Activated T-helper 1 cell treated with anti-CD3 and anti-CD28 coated beads, Interleukin-12 subunit alpha, Interleukin-12 subunit beta, Interleukin-2, Interleukin-4 antibody, amounts not matched to agents 30 ng/mL and 10 ng/mL and 1 ng/mL, durations not matched to agents 14 hours and 24 hours and 36 hours (primary cell): ENCODE measurements around the gene RNF114. TPM values are rescaled to one million over a fixed set of nuclear protein-coding genes. Genes with fewer than 3 reads are reported as not detected.

Experiments used
- DNase-seq: peaks from one replicate; pipeline ENCODE4 v3.0.0; 2021; ENCODE audit warnings: low spot score
- H3K27ac Mint-ChIP-seq: one replicate; pipeline ENCODE4 v1.8.0; 2021; ENCODE audit warnings: mild to moderate bottlenecking, mixed read lengths
- H3K27me3 Mint-ChIP-seq: one replicate; pipeline ENCODE4 v1.8.0; 2022; ENCODE audit warnings: mild to moderate bottlenecking, moderate library complexity, mixed read lengths; ENCODE audit not compliant: insufficient read depth
- H3K36me3 Mint-ChIP-seq: one replicate; pipeline ENCODE4 v1.8.0; 2021; ENCODE audit warnings: low read depth, mixed read lengths
- H3K4me1 Mint-ChIP-seq: one replicate; pipeline ENCODE4 v1.8.0; 2021; ENCODE audit warnings: low read depth, mixed read lengths
- H3K4me3 Mint-ChIP-seq: one replicate; pipeline ENCODE4 v1.8.0; 2021; ENCODE audit warnings: mild to moderate bottlenecking, moderate library complexity, mixed read lengths
- H3K9me3 Mint-ChIP-seq: one replicate; pipeline ENCODE4 v1.8.0; 2021; ENCODE audit warnings: mixed read lengths
- intact Hi-C: fragments of 100-400 bp; cut with micrococcal nuclease; formaldehyde crosslinking; loops from one replicate; pipeline ENCODE4 v1.15.1; 2024
- total RNA-seq: library from RNA; stranded (reverse); gene quantifications from 2 replicates; pipeline ENCODE4 v1.2.3, GENCODE V29; 2022

Gene RNF114
- total RNA-seq, 1 donor from 2014 or later = 58.7 TPM

DNA sequence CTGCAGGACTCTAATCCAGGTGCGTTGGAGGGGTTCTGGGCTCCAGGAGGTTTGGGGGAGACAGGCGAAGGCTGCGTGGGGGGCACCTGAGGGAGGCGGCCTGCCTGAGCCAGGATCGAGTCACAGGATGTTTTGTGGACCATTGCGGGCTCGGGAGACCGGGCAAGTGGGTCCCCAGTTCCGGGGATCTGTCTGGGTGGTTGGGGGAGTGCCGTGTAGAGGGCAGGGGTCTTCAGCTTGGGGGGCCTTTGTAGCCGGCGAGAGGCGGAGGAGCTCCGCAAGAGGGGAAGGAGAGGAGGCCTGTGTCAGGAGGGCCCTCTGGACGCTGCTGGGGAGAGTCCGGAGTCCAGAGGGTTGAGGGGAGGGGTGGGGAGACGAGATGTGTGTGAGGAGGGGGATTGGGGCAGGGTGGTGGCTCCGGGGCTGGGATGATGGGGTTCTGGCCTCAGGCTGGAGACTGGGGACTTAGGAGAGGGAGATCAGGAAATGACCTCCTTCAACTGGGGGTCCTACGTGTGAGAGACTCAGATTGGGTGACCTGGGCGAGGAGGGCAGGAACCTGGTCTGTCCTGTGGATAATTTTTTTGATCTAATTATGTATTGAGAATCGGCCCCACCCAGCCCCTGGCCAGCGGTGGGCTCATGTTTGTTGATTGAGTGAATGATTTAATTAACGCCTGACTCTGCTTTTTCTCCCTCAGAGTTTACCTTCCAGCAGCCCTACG lies 47.1 kb downstream of the RNF114 start:
- no peak for DNase-seq
- Mint-ChIP-seq H3K27me3 (peaks cover 26% of the 10 kb centered on the region), H3K4me3 (peak overlapping the region; percentile 59), H3K27ac (peak overlapping the region; percentile 67), H3K4me1 (peaks cover 4% of the 10 kb centered on the region), H3K9me3 (no peaks in the 10 kb centered on the region), H3K36me3 (no peaks in the 10 kb centered on the region)
- intact Hi-C loops = loop anchor here (5.0 kb wide), 1 partner anchor 479 kb away; no protein-coding TSS in a partner anchor

DNA sequence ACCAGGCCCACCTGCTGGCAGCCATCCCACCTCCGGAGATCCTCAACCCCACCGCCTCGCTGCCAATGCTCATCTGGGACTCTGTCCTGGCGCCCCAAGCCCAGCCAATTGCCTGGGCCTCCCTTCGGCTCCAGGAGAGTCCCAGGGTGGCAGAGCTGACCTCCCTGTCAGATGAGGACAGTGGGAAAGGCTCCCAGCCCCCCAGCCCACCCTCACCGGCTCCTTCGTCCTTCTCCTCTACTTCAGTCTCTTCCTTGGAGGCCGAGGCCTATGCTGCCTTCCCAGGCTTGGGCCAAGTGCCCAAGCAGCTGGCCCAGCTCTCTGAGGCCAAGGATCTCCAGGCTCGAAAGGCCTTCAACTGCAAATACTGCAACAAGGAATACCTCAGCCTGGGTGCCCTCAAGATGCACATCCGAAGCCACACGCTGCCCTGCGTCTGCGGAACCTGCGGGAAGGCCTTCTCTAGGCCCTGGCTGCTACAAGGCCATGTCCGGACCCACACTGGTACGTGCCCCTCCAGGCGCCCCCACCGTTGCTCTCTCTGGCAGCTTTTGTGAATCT lies 47.7 kb downstream of the RNF114 start:
- H3K4me3 Mint-ChIP-seq = peak overlapping the region; percentile 58
- H3K4me1 Mint-ChIP-seq = peaks cover 4% of the 10 kb centered on the region
- H3K27me3 Mint-ChIP-seq = peaks cover 23% of the 10 kb centered on the region
- H3K36me3 Mint-ChIP-seq = no peaks in the 10 kb centered on the region
- H3K27ac Mint-ChIP-seq = peak overlapping the region; percentile 56
- intact Hi-C loops = loop anchor here (5.0 kb wide), 1 partner anchor 478 kb away; no protein-coding TSS in a partner anchor
- no peak for DNase-seq
- H3K9me3 Mint-ChIP-seq = no peaks in the 10 kb centered on the region

GRCh38 chr20:49984426-49985153 lies 48.4 kb downstream of the RNF114 start:
- intact Hi-C loops = loop anchor here (5.0 kb wide), 1 partner anchor 478 kb away; no protein-coding TSS in a partner anchor
- H3K36me3 Mint-ChIP-seq = no peaks in the 10 kb centered on the region
- no peak overlapping the region for H3K27ac Mint-ChIP-seq
- H3K27me3 Mint-ChIP-seq = peaks cover 23% of the 10 kb centered on the region
- peak overlapping the region; percentile 58 for H3K4me3 Mint-ChIP-seq
- DNase-seq = no peak
- H3K9me3 Mint-ChIP-seq = no peaks in the 10 kb centered on the region
- peaks cover 4% of the 10 kb centered on the region for H3K4me1 Mint-ChIP-seq

DNA sequence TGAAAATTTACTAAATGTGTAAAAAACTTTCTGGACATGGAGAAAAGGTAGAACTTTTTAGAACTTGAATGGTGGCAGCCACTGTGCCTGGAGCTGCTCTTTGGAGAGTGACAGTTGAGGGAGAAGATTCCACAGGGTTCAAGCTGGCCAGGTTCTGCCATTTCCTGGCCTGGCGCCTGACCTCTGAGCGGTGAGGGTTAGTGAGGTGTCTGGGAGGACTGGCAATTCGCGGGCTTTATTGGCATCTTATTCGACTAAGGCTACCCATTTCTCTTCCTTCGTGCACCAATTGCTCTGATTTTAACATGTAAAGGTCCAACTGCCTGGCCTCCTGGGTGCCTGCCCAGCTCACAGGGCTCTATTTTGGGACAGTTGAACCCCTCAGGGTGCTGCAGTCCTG lies 49.0 kb downstream of the RNF114 start:
- no peak overlapping the region for H3K27ac Mint-ChIP-seq
- H3K4me1 Mint-ChIP-seq = peaks cover 4% of the 10 kb centered on the region
- peaks cover 20% of the 10 kb centered on the region for H3K27me3 Mint-ChIP-seq
- DNase-seq = no peak
- H3K4me3 Mint-ChIP-seq = no peak overlapping the region
- no peaks in the 10 kb centered on the region for H3K9me3 Mint-ChIP-seq
- intact Hi-C loops = no loop called here
- H3K36me3 Mint-ChIP-seq = no peaks in the 10 kb centered on the region

DNA sequence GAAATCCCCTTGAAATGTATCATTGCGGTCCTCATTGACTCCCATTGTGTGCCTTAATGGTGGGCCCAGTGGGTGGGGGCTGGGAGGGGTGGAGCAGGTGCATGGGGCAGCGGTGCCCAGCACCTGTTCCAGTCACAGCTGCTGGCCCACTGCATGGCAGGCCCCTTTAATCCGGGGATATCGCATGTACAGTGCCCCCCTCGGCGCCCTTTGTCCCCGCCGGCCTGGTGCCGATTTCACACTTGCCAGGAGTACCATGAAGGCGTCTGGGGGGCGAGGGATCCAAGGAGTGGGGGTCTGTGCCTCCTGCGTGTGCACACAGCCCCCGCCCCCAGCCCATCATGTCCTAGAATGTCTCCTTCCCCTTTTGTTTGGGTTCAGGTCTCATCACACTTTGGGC lies 49.4 kb downstream of the RNF114 start:
- intact Hi-C loops = no loop called here
- Mint-ChIP-seq H3K27me3 (peaks cover 16% of the 10 kb centered on the region), H3K27ac (no peak overlapping the region)

GRCh38 chr20:49986049-49986448 lies 49.9 kb downstream of the RNF114 start:
- no peak overlapping the region for H3K4me3 Mint-ChIP-seq
- H3K9me3 Mint-ChIP-seq = no peaks in the 10 kb centered on the region
- DNase-seq = no peak

More for the DNA sequence above, 49.4 kb downstream of the RNF114 start:
- no peaks in the 10 kb centered on the region for H3K36me3 Mint-ChIP-seq
- no peak for DNase-seq
- H3K9me3 Mint-ChIP-seq = no peaks in the 10 kb centered on the region
- H3K4me1 Mint-ChIP-seq = peaks cover 4% of the 10 kb centered on the region
- no peak overlapping the region for H3K4me3 Mint-ChIP-seq

DNA sequence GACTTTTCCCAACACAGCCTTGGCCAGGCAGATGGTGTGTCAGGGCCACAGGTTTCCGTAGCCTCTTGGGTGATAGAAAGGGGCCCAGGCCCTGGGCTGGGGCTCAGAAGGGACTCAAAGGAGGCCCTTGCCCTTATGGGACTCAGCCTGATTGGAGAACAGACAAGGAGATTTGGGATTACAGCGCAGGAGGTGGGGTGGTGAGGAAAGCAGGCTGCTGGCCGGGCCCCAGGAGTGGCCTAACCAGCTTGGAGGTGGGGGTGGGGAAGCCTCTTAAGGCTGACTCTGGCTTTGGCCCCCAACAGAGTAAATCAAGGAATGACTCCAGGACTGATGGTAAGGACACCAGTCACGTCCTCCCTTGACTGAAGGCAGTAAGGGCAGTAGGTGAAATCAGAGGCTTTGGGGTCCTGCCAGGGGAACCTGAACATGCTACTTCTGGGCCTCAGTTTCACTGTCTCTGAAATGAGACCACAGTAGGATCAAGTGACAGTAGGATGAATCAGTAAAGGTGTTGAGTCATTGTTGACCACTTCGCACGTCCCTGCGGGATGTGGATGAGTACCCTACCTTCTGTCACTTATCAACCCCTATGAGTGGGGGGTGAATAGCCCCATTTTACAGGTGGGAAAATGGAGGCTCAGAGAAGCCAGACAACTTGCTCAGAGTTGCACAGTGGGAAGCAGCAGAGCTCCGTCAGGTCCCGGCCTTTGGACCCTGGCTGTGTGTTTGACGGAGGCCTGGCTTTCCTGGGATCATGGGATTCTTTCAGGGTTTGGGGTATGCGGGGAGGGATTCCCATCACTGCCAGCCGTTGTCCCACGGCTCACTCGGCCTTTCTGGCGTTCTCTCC lies 51.0 kb downstream of the RNF114 start:
- no peaks in the 10 kb centered on the region for H3K36me3 Mint-ChIP-seq
- no peak overlapping the region for H3K27ac Mint-ChIP-seq
- no peak for DNase-seq
- peaks cover 8% of the 10 kb centered on the region for H3K27me3 Mint-ChIP-seq
- no peak overlapping the region for H3K4me3 Mint-ChIP-seq
- peaks cover 1% of the 10 kb centered on the region for H3K4me1 Mint-ChIP-seq
- intact Hi-C loops = no loop called here
- H3K9me3 Mint-ChIP-seq = no peaks in the 10 kb centered on the region

More at GRCh38 chr20:49986049-49986448, 49.9 kb downstream of the RNF114 start:
- peaks cover 4% of the 10 kb centered on the region for H3K4me1 Mint-ChIP-seq
- intact Hi-C loops = no loop called here
- no peaks in the 10 kb centered on the region for H3K36me3 Mint-ChIP-seq
- peaks cover 12% of the 10 kb centered on the region for H3K27me3 Mint-ChIP-seq
- H3K27ac Mint-ChIP-seq = no peak overlapping the region

DNA sequence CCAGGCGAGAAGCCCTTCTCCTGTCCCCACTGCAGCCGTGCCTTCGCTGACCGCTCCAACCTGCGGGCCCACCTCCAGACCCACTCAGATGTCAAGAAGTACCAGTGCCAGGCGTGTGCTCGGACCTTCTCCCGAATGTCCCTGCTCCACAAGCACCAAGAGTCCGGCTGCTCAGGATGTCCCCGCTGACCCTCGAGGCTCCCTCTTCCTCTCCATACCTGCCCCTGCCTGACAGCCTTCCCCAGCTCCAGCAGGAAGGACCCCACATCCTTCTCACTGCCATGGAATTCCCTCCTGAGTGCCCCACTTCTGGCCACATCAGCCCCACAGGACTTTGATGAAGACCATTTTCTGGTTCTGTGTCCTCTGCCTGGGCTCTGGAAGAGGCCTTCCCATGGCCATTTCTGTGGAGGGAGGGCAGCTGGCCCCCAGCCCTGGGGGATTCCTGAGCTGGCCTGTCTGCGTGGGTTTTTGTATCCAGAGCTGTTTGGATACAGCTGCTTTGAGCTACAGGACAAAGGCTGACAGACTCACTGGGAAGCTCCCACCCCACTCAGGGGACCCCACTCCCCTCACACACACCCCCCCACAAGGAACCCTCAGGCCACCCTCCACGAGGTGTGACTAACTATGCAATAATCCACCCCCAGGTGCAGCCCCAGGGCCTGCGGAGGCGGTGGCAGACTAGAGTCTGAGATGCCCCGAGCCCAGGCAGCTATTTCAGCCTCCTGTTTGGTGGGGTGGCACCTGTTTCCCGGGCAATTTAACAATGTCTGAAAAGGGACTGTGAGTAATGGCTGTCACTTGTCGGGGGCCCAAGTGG lies 51.9 kb downstream of the RNF114 start:
- Mint-ChIP-seq H3K9me3 (no peaks in the 10 kb centered on the region), H3K4me3 (no peak overlapping the region), H3K36me3 (no peaks in the 10 kb centered on the region), H3K4me1 (no peaks in the 10 kb centered on the region), H3K27me3 (peaks cover 7% of the 10 kb centered on the region), H3K27ac (no peak overlapping the region)
- no peak for DNase-seq
- intact Hi-C loops = no loop called here

DNA sequence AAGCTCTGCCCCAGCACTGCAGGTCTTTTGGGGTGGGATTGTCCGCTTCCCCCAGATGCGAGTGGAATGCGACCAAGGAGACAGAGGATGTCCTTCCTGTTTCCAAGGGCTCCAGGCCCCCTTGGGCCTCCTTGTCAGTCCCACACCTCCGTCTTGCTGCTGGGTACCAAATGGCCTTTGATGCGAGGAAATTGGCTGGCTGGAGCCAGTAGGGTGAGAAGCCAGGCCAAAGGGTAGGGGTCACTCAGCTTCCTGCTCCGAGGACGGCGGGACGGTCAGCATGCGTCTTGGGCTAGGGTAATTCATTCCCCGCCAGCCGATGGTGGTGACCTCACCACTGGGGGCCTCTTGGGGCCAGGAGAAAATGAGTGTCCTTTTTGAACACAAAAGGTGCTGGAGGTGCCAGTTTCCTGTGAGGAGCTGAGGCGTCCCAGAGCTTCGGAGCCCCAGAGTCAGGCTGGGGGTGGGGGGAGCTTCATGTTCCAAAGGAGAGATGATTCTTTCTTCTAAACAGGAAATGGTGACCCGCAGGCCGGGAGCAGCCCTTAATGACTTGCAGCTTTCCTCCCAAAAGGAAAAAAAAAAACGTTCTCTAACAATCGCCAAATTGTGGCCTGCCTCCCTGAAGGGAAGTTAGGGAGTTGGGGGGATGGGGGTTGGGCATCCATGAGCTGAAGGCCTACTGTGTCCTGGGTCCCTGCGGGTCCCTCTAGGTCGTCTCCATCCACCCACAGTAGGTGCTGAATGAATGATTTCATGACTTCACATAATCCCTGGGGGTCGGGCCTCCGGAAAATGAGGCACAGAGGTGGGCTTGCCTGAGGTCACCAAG lies 53.3 kb downstream of the RNF114 start:
- intact Hi-C loops = no loop called here
- Mint-ChIP-seq H3K36me3 (no peaks in the 10 kb centered on the region), H3K27ac (no peak overlapping the region), H3K9me3 (no peaks in the 10 kb centered on the region), H3K4me3 (no peak overlapping the region), H3K4me1 (no peaks in the 10 kb centered on the region), H3K27me3 (peaks cover 15% of the 10 kb centered on the region)
- no peak for DNase-seq

DNA sequence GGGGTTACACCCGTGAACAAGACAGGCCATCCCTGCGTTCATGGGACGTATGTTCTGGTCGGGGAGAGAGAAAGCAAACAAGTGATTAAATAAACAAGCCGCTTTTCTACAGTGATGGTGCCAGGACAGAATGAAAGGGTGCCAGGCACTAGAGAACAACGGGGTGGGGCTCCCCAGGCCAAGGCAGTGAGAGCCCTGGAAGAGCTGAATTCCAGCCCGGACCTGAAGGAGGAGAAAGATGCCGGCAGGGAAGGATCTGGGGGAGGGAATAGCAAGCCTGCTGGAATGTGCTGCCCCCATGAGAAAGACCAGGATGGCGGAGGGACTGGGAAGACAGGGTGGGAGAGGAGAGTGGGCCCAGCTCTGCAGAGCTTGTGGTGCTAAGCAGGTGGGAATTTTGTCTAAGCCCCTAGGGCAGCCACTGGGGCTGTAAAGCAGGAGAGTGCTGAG lies 54.1 kb downstream of the RNF114 start:
- Mint-ChIP-seq H3K9me3 (no peaks in the 10 kb centered on the region), H3K4me3 (no peak overlapping the region), H3K27me3 (peaks cover 19% of the 10 kb centered on the region), H3K36me3 (no peaks in the 10 kb centered on the region), H3K4me1 (no peaks in the 10 kb centered on the region), H3K27ac (no peak overlapping the region)
- intact Hi-C loops = no loop called here
- no peak for DNase-seq

DNA sequence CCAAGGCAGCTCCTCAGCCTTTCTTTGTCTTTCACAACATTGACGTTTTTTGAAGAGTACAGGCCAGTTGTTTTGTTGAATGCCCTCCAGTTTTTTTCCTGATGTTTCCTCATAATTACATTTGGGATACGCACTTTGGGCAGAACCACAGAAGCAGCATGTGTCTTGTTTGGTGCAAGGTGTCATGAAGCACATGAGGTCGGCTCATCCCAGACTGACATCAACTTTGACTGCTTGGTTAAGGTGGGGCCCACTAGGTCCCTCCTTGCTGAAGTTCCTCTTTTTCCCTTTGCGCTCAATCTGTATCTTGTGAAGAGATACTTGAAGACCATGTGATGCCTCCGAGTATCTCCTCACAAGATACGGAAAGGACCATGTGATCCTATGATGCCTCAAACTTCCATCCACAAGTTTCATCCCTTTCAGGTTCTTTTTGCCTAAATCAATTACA lies 57.1 kb downstream of the RNF114 start:
- intact Hi-C loops = no loop called here
- Mint-ChIP-seq H3K27ac (no peak overlapping the region), H3K4me3 (no peak overlapping the region), H3K4me1 (no peaks in the 10 kb centered on the region), H3K27me3 (peaks cover 19% of the 10 kb centered on the region), H3K9me3 (no peaks in the 10 kb centered on the region), H3K36me3 (no peaks in the 10 kb centered on the region)
- DNase-seq = no peak
